Spleen (tissue), 11 donors: ENCODE data around the gene DUXA. TPM values are rescaled to one million over a fixed set of nuclear protein-coding genes. Genes with fewer than 3 reads are reported as not detected.
A peak's percentile ranks its signal among the peaks of the same experiment; 100 is the strongest.

ENCODE experiments used
- DNase-seq: peaks from one replicate; pipeline ENCODE4 v3.0.0-alpha.2; 2020
- H3K27ac ChIP-seq, 8 donors: fragments of 200-600 bp; sonication (generic) in 7 of 8; 1 replicate in 4 of 8; 2 replicates in 4 of 8; pipeline versions ENCODE4 v1.5.0 to v1.8.0; 2016 to 2021; ENCODE audit warnings: inconsistent platforms in 4 of 8, mild to moderate bottlenecking in 4 of 8, moderate library complexity in 1 of 8
- H3K27me3 ChIP-seq, 7 donors: fragments of 200-600 bp; sonication (generic) in 6 of 7; replicated peaks in 1 of 7; 1 replicate in 4 of 7; 2 replicates in 3 of 7; pipeline versions ENCODE4 v1.5.0 to v1.8.0; 2016 to 2021; ENCODE audit warnings: inconsistent platforms in 3 of 7, mild to moderate bottlenecking in 1 of 7
- H3K36me3 ChIP-seq, 6 donors: fragments of 200-600 bp; sonication (generic) in 5 of 6; 1 replicate in 4 of 6; 2 replicates in 2 of 6; pipeline versions ENCODE4 v1.5.0 to v1.8.0; 2016 to 2021; ENCODE audit warnings: inconsistent platforms in 2 of 6
- H3K4me1 ChIP-seq, 6 donors: fragments of 200-600 bp; sonication (generic) in 5 of 6; 1 replicate in 3 of 6; 2 replicates in 3 of 6; pipeline versions ENCODE4 v1.5.0 to v1.8.0; 2016 to 2021; ENCODE audit warnings: inconsistent platforms in 3 of 6
- H3K4me3 ChIP-seq, 8 donors: fragments of 200-600 bp; sonication (generic) in 7 of 8; 1 replicate in 4 of 8; 2 replicates in 4 of 8; pipeline versions ENCODE4 v1.5.0 to v1.8.0; 2016 to 2021; ENCODE audit warnings: inconsistent platforms in 4 of 8, mild to moderate bottlenecking in 4 of 8, moderate library complexity in 2 of 8
- H3K9me3 ChIP-seq, 8 donors: fragments of 200-600 bp; sonication (generic) in 7 of 8; 1 replicate in 4 of 8; 2 replicates in 4 of 8; pipeline versions ENCODE4 v1.5.0 to v1.8.0; 2016 to 2021; ENCODE audit warnings: inconsistent platforms in 4 of 8
- POLR2A ChIP-seq, 3 donors: fragments of 450-650 bp; IDR thresholded peaks; one replicate each; pipeline ENCODE4 v1.5.1; 2017; ENCODE audit warnings: antibody characterized with exemption in 3 of 3, mild to moderate bottlenecking in 1 of 3
- POLR2AphosphoS5 ChIP-seq, 3 donors: sonication (generic); formaldehyde crosslinking; IDR thresholded peaks; one replicate each; pipeline ENCODE4 v1.5.1; 2017; ENCODE audit warnings: antibody characterized with exemption in 3 of 3
- WGBS, 5 donors: extraction: QIAGEN DNeasy Blood & Tissue Kit in 3 of 5; methylation state at CpG; one replicate each; pipeline versions ENCODE4 v1.1.5 to v1.1.7; 2013 to 2018; 5-methylcytosine and 5-hydroxymethylcytosine counted together
- intact Hi-C: fragments of 100-400 bp; cut with DNase I; formaldehyde crosslinking; loops from one replicate; pipeline ENCODE4 v1.15.0; 2023; ENCODE audit warnings: low total_unique reads
- polyA plus RNA-seq, 3 donors: library from polyadenylated mRNA; stranded (reverse); fragments of 200-250 nt; gene quantifications; one replicate each; pipeline ENCODE4 v1.2.1, GENCODE V29; 2013
- total RNA-seq, 7 donors: library from RNA; depleted of rRNA in 3 of 7; stranded (reverse); fragments of >200 nt in 3 of 7; fragmentation: NEBNext Ultra II Directional in 4 of 7; extraction: Animal tissue kit (Norgen Biotek cat#: 25700) in 4 of 7; gene quantifications; one replicate each; pipeline versions ENCODE4 v1.1.0 to v1.2.1, GENCODE V29; 2016 to 2021
- TF ChIP-seq, protein P1 (sequence below), 11 experiments: fragments of 200-600 bp in 7 of 11; fragments of 450-650 bp in 4 of 11; sonication (generic) in 4 of 11; IDR thresholded peaks in 8 of 11; conservative IDR thresholded peaks in 3 of 11; 1 replicate in 7 of 11; 2 replicates in 4 of 11; pipeline versions ENCODE4 v1.4.0 to v1.8.0; 2016 to 2021; ENCODE audit warnings: antibody characterized with exemption in 11 of 11, inconsistent platforms in 4 of 11, mild to moderate bottlenecking in 1 of 11
- donor health status: healthy with polysubstance abuse.
- donor health status: DM: no; HTN: no; CAD: no; lungs with moderate emphysema.
- donor health status: DM: no; HTN: no; CAD: no.
- donor health status: Bipolar disorder and iron deficiency.
- donor health status: healthy.
- donor health status: DM: no; HTN: no; CAD: no.
- donor health status: DM: yes; HTN: yes; CAD: no.

Gene DUXA
- total and polyA plus RNA-seq, 10 donors: not detected

DNA sequence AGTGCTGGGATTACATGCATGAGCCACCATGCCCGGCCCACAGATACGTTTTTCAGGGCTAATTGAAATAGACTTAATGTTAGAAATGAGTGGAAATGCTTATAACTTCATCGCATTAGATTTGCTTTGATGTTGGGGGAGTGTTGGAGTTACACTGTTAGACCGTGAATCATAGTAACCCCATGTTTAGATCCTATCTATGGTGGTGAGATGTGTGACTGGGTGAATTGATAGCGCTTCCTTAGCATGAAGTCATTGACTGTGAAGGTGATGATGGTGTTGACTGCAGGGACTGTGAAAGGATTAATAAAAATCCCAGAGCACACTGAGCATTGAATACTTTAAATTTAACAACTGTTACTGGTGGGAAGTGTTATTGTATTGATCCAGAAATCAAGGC is 25.7 kb upstream of the DUXA start:
- WGBS, 5 donors: 87 to 96% (median 90%) methylated on average over 5 of the region's 5 CpGs
- Histone ChIP-seq H3K36me3 (peaks cover 0 to 55% (median 44%) of the 10 kb centered on the region in 6 donors), H3K27me3 (no peaks in the 10 kb centered on the region), H3K9me3 (peaks cover 0 to 30% (median 12%) of the 10 kb centered on the region in 8 donors), H3K4me1 (peaks cover 14 to 35% (median 29%) of the 10 kb centered on the region in 6 donors), H3K27ac (no peak overlapping the region), H3K4me3 (peak overlapping the region in 5 of 8 donors; percentile 82 to 100 (median 96))
- intact Hi-C loops: no loop called here
- no peak for DNase-seq
- no peak for TF ChIP-seq POLR2A (IDR thresholded peaks at IDR 0.05)
- TF ChIP-seq, protein P1, sequence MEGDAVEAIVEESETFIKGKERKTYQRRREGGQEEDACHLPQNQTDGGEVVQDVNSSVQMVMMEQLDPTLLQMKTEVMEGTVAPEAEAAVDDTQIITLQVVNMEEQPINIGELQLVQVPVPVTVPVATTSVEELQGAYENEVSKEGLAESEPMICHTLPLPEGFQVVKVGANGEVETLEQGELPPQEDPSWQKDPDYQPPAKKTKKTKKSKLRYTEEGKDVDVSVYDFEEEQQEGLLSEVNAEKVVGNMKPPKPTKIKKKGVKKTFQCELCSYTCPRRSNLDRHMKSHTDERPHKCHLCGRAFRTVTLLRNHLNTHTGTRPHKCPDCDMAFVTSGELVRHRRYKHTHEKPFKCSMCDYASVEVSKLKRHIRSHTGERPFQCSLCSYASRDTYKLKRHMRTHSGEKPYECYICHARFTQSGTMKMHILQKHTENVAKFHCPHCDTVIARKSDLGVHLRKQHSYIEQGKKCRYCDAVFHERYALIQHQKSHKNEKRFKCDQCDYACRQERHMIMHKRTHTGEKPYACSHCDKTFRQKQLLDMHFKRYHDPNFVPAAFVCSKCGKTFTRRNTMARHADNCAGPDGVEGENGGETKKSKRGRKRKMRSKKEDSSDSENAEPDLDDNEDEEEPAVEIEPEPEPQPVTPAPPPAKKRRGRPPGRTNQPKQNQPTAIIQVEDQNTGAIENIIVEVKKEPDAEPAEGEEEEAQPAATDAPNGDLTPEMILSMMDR (IDR thresholded peaks at IDR 0.05 in 8 of 11, conservative IDR thresholded peaks at IDR 0.05 in 3 of 11): no peak

DNA sequence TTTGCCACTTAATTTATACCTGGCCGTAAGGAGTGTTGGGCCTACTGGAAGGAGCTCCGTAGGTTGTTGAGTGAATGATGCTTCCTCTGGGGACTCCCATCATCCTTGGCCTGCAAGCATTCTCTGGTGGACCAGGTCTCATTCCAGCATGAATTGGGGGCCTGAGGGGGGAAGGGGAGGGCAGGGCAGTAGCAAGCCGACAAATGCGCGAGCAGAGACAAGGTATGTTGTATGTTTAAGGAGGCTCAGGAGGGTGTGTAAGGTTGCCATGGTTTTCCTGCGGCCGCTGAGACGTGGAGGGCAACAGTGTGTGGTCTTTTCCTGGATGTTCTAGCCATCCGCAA is 24.8 kb upstream of the DUXA start:
- TF ChIP-seq POLR2AphosphoS5 (IDR thresholded peaks at IDR 0.05) (no peak), POLR2A (IDR thresholded peaks at IDR 0.05) (no peak)
- TF ChIP-seq, protein P1 (IDR thresholded peaks at IDR 0.05 in 8 of 11, conservative IDR thresholded peaks at IDR 0.05 in 3 of 11): no peak
- 13 to 29% (median 17%) methylated on average over 7 to 9 of the region's 9 CpGs for WGBS, 5 donors
- no peak for DNase-seq
- H3K27me3 ChIP-seq: no peaks in the 10 kb centered on the region
- H3K9me3 ChIP-seq: peaks cover 0 to 38% (median 22%) of the 10 kb centered on the region in 8 donors
- peak overlapping the region; percentile 86 to 93 (median 90) for H3K27ac ChIP-seq
- intact Hi-C loops: no loop called here
- H3K36me3 ChIP-seq: peaks cover 0 to 46% (median 36%) of the 10 kb centered on the region in 6 donors
- peak overlapping the region; percentile 82 to 100 (median 95) for H3K4me3 ChIP-seq
- peaks cover 14 to 35% (median 29%) of the 10 kb centered on the region in 6 donors for H3K4me1 ChIP-seq

DNA sequence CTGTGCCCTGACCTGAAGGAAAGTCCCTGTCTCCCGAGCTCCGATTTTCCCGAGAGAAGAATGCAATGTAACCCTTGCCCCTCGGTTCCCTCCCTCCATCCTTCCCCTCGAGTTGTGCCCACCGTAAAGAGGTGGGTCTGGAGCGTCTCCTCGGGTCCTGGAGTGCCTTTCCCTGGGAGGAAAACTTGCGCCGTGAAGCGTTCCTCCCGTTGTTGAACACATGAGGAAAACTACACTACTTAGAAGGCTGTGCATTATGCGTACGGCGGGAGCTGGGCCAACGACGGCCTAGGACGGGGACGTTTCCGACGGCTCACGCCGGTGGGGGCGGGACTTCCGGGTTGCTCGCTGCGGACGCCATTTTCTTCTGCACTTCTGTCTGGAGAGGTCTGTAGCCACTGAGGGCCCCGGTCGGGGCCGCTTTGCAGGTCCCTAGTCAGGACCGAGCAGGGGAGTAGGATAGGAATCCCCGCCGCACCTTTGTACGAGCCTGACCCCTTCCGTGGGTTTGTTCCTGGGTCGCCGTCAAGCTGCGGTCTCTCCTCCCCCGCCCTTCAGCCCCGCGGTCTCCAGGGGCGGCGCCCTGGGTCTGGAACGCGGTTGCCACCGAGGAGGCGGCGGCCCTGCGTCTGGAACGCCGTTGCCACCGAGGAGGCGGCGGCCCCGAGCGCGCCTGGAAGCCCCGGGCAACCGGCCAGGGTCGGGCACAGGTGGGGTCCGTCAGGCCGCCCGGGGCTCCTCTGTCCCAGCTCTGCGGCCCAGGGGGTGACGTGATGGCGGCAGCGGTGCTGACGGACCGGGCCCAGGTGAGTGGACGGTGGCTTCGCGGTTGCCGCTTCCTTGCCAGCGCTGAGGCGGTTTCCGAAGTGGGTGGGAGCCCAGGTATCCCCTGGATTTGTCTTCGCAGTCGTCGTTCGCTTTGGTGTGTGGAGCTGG is 24.1 kb upstream of the DUXA start, which contains the start of gene ZNF264:
TSS of gene ZNF264 (plus strand) at position 360 of the 936 bp plus-strand sequence. CDS start at position 774, 414 bp downstream.
- peak; percentile 96 for DNase-seq
- Histone ChIP-seq H3K27ac (peak within 1 kb of the TSS; percentile 86 to 93 (median 90)), H3K36me3 (peaks cover 0 to 39% (median 30%) of the 10 kb centered on the region in 6 donors), H3K9me3 (peaks cover 0 to 45% (median 25%) of the 10 kb centered on the region in 8 donors), H3K4me1 (peaks cover 14 to 35% (median 29%) of the 10 kb centered on the region in 6 donors), H3K4me3 (peak within 1 kb of the TSS; percentile 82 to 100 (median 95)), H3K27me3 (peaks cover 0 to 6% (median 0%) of the 10 kb centered on the region in 7 donors)
- intact Hi-C loops: no loop called here
- 1 to 6% (median 1%) methylated on average over 32 to 81 of the region's 81 CpGs for WGBS, 5 donors
- TF ChIP-seq POLR2A (IDR thresholded peaks at IDR 0.05) (no peak), POLR2AphosphoS5 (IDR thresholded peaks at IDR 0.05) (peak; percentile 84 to 86 (median 84))
- TF ChIP-seq, protein P1 (IDR thresholded peaks at IDR 0.05 in 8 of 11, conservative IDR thresholded peaks at IDR 0.05 in 3 of 11): peak in 1 of 11 experiments; percentile 16

DNA sequence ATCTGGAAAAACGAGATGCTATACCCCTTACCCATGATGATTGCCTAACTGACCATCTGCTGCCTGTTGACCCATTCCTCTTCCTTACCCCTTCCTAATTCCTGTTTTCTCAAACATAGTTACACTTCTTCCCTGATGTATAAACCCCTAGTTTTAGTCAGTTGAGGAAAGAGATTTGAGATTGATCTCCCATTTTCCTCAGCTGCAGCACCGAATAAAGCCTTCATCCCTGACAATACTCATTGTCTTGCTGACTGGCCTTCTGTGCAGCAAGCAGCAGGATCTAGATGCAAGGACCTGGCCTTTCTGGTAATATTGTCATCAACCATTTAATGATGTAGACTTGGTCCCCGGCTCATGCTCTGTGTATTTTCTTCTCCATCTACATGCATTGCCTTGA is 23.0 kb upstream of the DUXA start:
- TF ChIP-seq, protein P1 (IDR thresholded peaks at IDR 0.05 in 8 of 11, conservative IDR thresholded peaks at IDR 0.05 in 3 of 11): no peak
- TF ChIP-seq POLR2A (IDR thresholded peaks at IDR 0.05) (no peak), POLR2AphosphoS5 (IDR thresholded peaks at IDR 0.05) (no peak)
- no peak overlapping the region for H3K27ac ChIP-seq
- DNase-seq: no peak
- H3K27me3 ChIP-seq: peaks cover 0 to 15% (median 0%) of the 10 kb centered on the region in 7 donors
- peaks cover 0 to 56% (median 26%) of the 10 kb centered on the region in 8 donors for H3K9me3 ChIP-seq
- peaks cover 0 to 28% (median 19%) of the 10 kb centered on the region in 6 donors for H3K36me3 ChIP-seq
- intact Hi-C loops: no loop called here
- peaks cover 14 to 35% (median 29%) of the 10 kb centered on the region in 6 donors for H3K4me1 ChIP-seq
- peak overlapping the region in 1 of 8 donors; percentile 96 for H3K4me3 ChIP-seq
- 64 to 76% (median 74%) methylated on average over 3 of the region's 3 CpGs for WGBS, 5 donors
